HG02759 (cell line): ENCODE measurements around the gene ELP4.
"Not testable (repeated sequence)": the region's sequence is repeated elsewhere in the genome, so short reads cannot be mapped to it uniquely, and the experiment has no call there.

Experiments used
- ATAC-seq: cut with Tn5 transposase; IDR thresholded peaks from one replicate; pipeline ENCODE4 v1.9.1; 2021; ENCODE audit warnings: mild to moderate bottlenecking, moderate library complexity; ENCODE audit not compliant: unreplicated experiment

ELP4 gene, protein sequence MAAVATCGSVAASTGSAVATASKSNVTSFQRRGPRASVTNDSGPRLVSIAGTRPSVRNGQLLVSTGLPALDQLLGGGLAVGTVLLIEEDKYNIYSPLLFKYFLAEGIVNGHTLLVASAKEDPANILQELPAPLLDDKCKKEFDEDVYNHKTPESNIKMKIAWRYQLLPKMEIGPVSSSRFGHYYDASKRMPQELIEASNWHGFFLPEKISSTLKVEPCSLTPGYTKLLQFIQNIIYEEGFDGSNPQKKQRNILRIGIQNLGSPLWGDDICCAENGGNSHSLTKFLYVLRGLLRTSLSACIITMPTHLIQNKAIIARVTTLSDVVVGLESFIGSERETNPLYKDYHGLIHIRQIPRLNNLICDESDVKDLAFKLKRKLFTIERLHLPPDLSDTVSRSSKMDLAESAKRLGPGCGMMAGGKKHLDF

DNA sequence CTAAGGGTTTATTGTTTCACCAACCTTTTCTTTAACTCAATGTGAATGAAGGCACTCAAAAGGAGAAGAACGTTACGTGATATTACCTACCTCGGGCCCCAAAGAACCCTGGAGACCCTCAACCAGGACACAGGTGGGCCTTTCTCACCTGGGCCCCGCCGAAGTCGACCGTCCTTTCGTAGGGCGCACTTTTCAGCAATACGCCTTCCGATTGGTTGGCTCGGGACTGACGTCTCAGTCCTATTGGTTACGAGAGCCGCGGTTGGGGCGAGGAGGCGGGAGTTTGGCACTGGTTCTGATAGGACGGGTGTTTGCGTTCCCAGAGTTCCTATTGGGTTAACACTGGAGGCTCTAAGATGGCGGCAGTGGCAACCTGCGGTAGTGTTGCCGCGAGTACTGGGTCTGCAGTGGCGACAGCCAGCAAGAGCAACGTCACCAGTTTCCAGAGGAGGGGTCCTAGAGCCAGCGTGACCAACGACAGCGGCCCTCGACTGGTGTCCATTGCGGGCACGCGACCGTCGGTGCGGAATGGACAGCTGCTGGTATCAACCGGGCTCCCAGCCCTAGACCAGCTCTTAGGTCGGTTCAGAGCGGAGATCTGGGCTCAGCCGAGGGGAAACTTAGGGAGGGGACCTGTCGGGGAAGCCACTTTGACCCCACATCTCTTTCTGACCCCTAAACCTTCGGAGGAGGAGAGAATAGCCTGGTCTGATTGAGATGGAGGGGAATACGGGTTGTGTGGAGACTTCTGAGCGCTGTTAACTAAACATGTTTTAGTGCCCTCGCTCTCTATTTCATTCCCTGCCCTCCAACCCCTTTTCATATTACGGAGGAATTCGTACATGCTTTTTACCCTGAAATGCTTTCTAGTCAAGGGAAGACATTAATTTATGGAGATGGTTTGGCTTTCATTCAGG is at the start of gene ELP4, which contains the start of gene IMMP1L:
Gene ELP4 (plus strand): TSS at position 339 of the 917 bp plus-strand sequence. CDS start 18 bp downstream, at position 357.
Gene IMMP1L (minus strand): TSS at position 194 of the 917 bp plus-strand sequence. CDS start 46,346 bp downstream, outside the sequence.
- ATAC-seq, result peak; percentile 100

DNA sequence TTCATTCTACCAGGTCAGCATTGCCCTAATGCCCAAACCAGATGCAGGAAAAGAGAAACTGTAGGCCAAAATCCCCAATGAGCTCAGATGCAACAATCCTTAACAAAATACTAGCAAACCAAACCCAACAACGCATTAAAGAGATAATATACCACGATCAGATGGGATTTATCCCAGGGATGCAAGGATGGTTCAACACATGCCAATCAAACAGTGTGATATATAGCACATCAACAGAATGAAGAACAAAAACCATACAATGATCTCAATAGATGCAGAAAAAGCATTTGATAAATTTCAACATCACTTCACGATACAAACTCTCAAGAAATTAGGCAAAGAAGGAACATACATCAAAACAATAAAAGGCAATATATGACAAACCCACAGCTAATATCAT is 45.1 kb upstream of the ELP4 start:
- no peak for ATAC-seq

DNA sequence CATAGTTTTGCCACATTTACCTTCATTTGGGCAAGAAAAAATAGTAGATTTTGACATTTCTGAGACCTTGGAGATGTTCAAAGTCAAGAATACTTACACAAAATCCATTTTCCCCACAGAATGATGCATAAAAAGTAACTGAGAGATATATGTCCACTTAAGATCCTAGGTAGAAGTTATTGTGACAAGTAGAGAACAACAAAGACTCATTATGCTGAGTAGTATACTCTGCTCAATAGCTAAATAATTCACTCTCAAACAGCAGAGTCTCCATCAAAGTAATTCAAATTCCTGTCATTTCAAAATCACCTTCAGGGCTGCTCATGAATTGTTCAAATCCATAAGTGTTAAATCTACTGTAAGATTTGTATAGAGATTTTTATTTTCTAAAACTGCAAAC is 35.5 kb upstream of the ELP4 start:
- ATAC-seq, result no peak

DNA sequence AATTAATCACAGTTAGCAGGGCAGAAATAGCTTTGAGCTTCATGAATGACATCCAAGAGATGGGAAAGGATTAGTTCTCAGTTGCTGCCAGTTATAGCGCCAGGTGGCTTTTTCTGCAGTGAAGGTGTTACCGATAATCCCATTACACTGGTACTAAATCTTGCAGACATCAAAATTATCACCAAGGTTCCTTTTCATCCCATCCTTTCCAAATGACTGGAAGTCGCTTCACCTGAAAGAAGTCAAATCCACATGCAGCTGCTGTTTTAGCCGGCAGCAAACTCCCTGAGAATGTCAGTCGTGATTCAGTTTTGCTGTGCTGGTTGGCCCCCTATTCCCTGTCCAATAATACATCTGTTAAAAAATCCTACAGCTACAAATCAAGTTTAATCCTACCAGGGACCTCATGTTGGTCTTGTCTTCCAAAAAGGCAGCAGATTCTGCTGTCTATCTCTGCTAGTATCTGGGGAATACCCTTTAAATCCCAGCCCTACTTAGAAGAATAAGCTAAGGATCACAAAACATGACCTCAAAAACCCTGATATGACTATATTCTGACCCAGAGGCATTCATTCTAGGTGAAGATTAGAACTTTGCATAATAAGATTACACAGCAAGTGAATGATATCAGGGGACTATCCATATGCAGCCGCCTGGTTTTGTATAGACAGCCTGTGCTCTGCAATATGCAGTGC is 31.9 kb upstream of the ELP4 start:
- no peak for ATAC-seq

DNA sequence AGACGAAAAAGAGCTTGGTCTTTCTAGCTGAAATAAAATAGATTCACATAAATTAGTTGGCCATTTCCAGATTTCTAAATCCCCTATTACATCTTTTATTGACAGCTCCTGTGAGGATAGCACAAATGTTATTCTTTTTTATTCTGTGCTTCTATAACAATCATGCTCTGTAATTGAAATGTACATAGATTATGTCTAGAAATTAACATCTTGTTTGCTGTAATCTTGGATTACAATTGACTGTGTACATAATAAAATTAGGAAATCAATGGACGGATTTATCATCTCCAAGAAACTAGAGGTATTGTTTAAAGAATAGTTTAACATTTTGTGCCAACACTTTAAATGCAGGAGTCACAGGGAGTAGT is 31.4 kb upstream of the ELP4 start:
- no peak for ATAC-seq

DNA sequence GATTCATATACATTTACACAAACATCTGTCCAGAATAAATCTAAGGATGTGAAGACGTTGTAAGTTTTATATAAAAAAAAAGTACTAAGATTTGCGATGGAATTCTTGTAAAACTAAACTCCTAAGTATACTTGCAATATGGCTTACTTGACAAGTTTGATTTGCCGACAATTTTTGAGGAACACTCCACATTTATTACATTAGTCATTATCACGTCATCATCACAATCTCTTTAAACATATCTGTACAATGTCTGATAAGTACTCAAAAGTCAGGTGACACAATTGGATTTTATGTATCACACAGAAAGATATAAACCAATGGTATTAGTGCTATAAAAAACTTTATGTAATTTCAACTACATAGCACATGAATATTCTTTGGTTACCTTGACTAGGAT is 30.5 kb upstream of the ELP4 start:
- ATAC-seq, result no peak

DNA sequence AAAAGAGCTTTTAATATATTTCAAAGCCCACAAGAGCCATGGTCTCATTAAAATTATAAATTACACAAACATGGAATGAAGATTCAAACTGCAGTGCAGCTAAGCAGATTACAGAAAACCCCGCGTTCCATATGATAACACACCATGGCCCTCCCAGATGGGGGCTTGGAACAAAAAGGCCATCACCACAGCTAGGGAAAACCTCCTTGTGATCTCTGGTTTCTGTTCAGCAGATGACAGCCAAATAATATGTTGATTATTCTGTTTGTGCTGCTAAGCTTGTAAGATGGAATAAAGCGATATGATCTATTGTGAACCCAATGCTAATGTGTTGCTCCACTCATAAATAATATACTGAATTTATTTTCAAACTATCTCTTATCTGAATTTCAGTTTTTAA is 28.6 kb upstream of the ELP4 start:
- no peak for ATAC-seq

DNA sequence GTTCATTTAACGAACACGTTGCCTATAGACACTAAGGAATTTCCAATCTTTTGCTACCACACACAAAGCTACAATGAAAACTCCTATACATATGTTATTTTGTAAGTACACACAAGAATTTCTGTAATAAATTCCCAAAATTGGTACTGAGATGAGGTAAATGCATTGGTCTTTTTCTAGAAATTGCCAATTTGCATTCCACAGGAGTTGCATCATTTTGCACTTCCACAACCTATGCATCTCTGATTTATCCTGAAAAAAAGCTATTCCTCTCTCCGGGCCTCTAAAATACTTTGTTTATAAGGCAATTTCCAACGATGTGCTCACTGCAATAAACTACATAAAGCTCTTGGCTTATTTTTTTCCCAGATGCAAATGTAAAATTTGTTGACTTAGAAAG is 25.1 kb upstream of the ELP4 start:
- ATAC-seq, result no peak

DNA sequence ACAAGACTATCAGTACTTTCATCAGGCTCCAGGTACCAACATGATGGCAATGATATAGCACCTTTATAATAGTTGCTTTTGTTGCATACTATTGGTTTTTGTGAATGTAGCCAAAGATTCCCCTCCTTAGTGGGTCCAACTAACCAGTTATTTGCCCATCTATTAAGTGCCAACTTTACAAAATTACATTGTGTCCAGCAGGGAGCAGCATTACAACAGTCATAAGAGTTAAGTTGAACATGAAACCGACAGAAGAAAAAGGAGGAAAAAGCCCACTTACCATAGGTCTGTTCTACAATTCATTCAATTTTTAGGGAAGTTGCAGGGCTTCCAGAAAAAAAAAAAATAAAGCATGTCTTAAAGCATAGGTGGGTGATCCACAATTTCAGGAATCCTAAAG is 21.7 kb upstream of the ELP4 start:
- no peak for ATAC-seq

DNA sequence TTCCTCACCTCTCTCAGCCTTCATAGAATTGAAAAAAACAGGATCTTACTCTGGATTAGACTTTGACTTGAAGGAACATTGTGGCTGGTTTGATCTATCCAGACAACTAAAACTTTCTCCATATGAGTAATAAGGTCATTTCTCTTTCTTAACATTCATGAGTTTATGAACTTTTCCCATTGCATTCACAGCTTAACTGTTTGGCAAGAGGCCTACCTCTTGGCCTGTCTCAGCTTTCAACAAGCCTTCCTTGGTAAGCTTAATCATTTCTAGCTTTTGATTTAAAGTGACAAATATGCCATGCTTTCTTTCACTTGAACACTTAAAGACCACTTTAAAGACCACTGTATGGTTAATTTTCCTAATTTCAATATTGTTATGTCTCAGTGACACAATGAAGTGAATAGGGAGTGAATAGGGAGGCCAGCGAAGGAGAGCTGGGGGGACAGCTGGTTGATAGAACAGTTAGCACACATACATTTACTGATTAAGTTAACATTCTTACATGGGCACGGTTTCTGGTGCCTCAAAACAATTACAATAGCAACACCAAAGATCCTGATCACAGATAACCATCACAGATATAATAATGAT is 17.1 kb upstream of the ELP4 start:
- ATAC-seq, result no peak

DNA sequence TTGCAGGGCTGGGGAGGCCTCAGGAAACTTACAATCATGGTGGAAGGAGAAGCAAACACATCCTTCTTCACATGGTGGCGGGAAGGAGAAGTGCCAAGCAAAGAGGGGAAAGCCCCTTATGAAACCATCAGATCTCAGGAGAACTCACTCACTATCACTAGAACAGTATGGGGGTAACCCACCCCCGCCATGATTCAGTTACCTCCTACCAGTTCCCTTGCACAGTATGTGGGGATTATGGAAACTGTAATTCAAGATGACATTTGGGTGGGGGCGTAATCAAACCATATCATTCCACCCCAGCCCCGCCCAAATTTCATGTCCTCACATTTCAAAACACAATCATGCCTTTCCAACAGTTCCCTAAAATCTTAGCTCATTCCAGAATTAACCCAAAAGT is 16.3 kb upstream of the ELP4 start:
- ATAC-seq, result no peak

DNA sequence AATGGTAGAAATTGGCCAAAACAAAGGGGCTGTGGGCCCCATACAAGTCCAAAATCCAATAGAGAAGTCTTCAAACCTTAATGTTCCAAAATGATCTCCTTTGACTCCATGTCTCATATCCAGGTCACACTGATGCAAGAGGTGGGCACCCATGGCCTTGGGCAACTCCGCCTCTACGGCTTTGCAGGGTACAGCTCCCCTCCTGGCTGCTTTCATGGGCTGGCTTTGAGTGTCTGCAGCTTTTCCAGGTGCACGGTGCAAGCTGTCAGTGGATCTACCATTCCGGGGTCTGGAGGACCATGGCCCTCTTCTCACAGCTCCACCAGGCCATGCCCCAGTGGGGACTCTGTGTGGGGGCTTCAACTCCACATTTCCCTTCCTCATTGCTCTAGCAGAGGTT is 15.8 kb upstream of the ELP4 start:
- ATAC-seq, result not testable (repeated sequence)

DNA sequence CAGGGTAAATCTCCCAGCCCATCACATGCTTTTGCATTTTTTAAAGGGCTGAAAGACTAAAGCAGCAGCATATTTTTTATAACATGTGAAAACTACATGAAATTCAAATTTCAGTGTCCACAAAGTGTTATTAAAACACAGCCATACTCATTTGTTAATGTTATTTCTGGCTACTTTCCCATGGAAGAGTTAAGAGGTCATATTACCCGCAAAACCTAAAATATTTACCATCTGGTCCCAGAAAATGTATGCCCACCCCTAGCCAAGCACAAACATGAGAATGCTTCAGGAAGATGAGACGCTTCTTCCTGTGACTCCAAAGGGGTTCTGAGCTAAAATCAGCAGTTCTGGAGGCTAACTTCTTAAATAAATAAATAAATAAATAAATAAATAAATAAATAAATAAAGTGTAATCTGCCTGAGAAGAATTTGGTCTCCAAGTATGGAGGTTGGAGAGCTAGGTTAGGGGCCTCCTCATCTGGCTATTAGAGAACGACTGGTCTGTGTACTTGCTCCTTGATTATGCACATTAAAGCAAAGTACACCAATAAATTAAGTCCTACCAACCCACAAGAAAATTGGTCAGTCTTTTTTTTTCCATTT is 9.9 kb upstream of the ELP4 start:
- ATAC-seq, result no peak

DNA sequence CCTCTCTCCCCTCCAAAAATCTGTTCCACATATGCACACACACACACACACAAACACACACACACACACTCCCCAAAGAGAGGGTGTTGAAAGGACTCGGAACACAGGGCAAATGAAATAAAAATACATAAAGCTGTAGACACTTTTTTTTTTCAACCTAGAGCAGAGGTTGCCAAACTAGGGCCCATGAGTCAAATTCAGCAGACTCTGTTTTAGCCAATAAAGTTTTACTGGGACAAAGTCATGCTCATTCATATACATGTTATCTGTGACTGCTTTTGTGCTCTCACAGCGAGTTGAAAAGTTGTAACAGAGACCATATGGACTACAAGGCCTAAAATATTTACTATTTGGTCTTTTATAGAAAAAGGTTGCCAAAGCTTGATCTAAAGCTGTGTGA is 9.0 kb upstream of the ELP4 start:
- no peak for ATAC-seq

DNA sequence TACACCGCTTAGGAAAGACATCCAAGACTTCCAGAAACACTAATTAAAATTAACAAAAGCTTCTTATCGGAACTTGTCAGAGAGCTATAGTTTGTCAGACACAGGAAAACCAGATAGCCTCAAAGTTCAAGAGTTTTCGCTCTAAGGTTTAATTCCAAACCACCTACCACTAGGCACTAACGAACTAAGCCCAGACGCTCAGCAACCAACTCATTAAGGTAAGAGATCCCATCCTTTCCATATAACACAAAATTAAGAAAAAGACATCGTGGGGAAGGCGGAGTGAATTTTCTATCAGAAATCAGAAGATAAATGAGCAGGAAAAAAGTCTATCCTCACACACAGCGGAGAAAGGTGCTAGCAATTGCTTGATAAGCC is 527 bp upstream of the ELP4 start:
- ATAC-seq, result peak; percentile 11

DNA sequence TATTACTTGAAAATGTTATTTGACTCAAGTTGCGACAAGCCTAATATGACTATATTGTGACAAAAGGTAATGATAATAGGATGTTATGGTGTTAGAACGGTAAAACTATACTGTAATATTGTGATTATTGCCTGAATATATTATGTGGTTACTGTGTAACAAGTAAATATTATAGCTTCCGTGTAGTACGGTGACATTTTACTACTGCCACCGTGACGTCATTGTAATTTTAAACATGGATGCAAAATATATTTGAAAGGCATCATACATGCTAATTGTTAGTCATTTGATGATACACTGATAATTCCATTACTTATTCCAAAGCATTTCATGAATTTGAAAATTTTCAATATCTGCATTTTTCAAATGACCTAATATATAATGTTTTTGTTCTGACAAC is 2.5 kb downstream of the ELP4 start:
- no peak for ATAC-seq

DNA sequence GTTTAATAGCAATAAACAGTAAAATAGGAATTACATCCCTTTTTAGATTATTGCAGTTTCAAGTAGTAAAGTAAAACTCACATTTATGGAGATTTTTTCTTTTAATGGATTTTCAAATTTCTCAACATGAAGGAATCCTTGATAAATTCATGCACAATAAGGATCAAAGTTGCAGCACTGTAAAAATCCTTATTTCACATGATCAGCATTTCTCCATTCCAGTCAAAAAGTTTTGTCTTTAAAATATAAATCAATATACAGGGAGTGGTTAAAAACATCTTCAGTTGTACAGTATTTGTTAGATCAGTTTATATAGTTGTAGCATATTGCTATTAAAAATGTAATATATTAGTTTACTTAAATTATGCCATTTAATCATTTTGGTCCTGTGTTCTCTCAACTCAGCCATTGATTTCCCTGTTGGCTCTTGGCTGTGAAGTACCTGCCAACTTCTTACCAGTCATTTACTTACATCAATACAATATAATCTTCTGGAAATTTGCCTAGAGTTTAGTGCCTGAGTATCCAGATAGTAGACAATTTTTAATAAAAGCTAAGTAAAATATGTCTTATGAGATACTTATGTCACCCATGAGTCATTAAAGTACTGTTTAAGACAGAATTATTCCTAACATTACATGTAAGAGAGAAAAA is 12.1 kb downstream of the ELP4 start:
- no peak for ATAC-seq

DNA sequence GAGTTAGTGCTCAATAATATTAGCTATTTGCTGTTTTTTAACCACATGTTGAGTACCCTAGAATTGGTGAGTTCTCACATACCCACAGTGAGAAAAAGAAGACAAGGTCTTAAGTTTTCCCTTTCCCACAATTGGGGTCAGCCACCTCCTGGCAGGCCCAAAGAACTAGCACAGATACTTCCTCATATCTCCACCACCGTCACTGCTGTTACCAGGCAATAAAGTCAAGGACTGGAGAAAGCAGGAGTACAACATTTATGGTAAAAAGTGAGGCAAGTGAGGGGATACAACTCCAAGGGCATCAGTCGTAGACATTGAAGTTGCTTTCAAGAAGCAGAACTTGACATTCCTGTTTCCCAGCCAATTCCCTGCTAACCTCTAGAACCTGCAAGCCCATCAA is 19.6 kb downstream of the ELP4 start:
- no peak for ATAC-seq

DNA sequence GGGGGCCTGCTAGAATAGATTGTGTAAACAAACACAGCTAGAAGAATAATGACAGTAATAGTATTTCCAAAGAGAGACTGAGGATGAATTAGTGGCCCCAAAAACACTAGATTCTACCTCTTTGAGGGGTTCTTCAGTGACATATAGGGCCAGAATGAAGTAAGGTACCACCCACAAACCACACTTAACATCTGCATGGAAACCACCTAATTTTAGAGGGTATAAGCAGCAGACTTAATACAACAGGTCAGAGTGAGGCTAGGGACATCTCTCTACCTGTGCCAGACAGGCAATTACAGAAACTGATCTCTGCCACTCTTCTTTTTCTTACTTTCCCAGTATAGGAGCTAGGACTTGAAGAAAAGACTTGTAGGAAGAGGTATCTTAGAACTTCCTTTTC is 20.1 kb downstream of the ELP4 start:
- ATAC-seq, result peak; percentile 82

DNA sequence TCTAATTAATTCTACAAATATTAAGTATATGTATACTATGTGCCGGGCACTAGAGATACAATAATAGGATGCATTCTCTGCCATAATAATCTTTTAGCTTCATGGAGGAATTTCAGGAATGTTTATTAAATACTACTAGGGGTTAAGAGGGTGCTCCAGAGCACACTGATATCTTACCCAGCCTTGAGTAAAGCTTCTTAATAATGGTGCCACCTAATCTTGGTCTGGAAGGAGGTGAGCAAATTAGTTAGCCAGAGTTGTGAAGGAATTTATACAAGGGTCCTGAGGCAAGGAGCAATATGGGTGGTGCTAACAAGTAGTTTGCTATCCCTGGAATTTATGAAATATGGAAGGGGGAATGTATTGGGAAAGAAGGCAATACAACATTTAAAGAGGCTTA is 21.7 kb downstream of the ELP4 start:
- no peak for ATAC-seq
